Thyroid gland (tissue), 4 donors: ENCODE measurements around the gene UHRF1. TPM values are rescaled to one million over a fixed set of nuclear protein-coding genes. Genes with fewer than 3 reads are reported as not detected.
A peak's percentile ranks its signal among the peaks of the same experiment; 100 is the strongest.

Experiments
- DNase-seq, 2 donors: peaks; one replicate each; pipeline ENCODE4 v3.0.0-alpha.2; 2019
- H3K27ac ChIP-seq, 3 donors: fragments of 200-600 bp; sonication (generic); 1 replicate in 2 of 3; 2 replicates in 1 of 3; pipeline ENCODE4 v1.5.1; 2016 to 2019; ENCODE audit warnings: mild to moderate bottlenecking in 1 of 3, moderate library complexity in 1 of 3
- H3K27me3 ChIP-seq: fragments of 200-600 bp; sonication (generic); one replicate; pipeline ENCODE4 v1.5.1; 2019
- H3K36me3 ChIP-seq, 2 donors: fragments of 200-600 bp; sonication (generic); one replicate each; pipeline ENCODE4 v1.5.1; 2016 to 2019
- H3K4me1 ChIP-seq, 2 donors: fragments of 200-600 bp; sonication (generic); one replicate each; pipeline ENCODE4 v1.5.1; 2017 to 2019
- H3K4me3 ChIP-seq, 3 donors: fragments of 200-600 bp; sonication (generic); replicated peaks in 1 of 3; 1 replicate in 2 of 3; 2 replicates in 1 of 3; pipeline ENCODE4 v1.5.1; 2016; ENCODE audit warnings: mild to moderate bottlenecking in 1 of 3
- H3K9me3 ChIP-seq: fragments of 200-600 bp; sonication (generic); one replicate; pipeline ENCODE4 v1.5.1; 2017
- CTCF ChIP-seq, 6 experiments: fragments of 200-600 bp in 3 of 6; fragments of 450-650 bp in 3 of 6; sonication (generic) in 3 of 6; IDR thresholded peaks; one replicate each; pipeline ENCODE4 v1.5.1; 2016 to 2019; ENCODE audit warnings: antibody characterized with exemption in 6 of 6, mild to moderate bottlenecking in 2 of 6, inconsistent platforms in 1 of 6, moderate library complexity in 1 of 6
- POLR2A ChIP-seq, 2 donors: fragments of 450-650 bp; IDR thresholded peaks; one replicate each; pipeline ENCODE4 v1.6.1; 2017; ENCODE audit warnings: antibody characterized with exemption in 2 of 2, mild to moderate bottlenecking in 2 of 2, moderate library complexity in 1 of 2
- WGBS, 2 donors: methylation state at CpG; one replicate each; pipeline ENCODE4 v1.1.5; 2017; 5-methylcytosine and 5-hydroxymethylcytosine counted together
- intact Hi-C: fragments of 100-400 bp; cut with DNase I; formaldehyde crosslinking; loops from one replicate; pipeline ENCODE4 v1.15.1; 2023
- total RNA-seq, 4 donors: library from RNA; depleted of rRNA; stranded (reverse); fragments of >200 nt; gene quantifications; one replicate each; pipeline ENCODE4 v1.2.3, GENCODE V29; 2016

UHRF1 gene
- total RNA-seq, 4 donors from 2014 or later: 0.11 to 0.71 (median 0.41) TPM

GRCh38 chr19:4909897-4910593 lies 744 bp downstream of the UHRF1 start:
- no peak overlapping the region for H3K27ac ChIP-seq

GRCh38 chr19:4910594-4911281 lies 1.4 kb downstream of the UHRF1 start:
- 32 to 47% methylated on average over 9 to 23 of the region's 23 CpGs for WGBS, 2 donors
- Histone ChIP-seq H3K27ac (no peak overlapping the region), H3K4me1 (peaks cover 13 to 27% of the 10 kb centered on the region in 2 donors), H3K27me3 (no peaks in the 10 kb centered on the region), H3K9me3 (no peaks in the 10 kb centered on the region), H3K4me3 (peak overlapping the region in 1 of 3 donors; percentile 51), H3K36me3 (no peaks in the 10 kb centered on the region)
- TF ChIP-seq CTCF (IDR thresholded peaks at IDR 0.05) (no peak), POLR2A (IDR thresholded peaks at IDR 0.05) (no peak)
- intact Hi-C loops: loop anchor here (2.0 kb wide), 2 partner anchors 100 to 122 kb away; no protein-coding TSS in a partner anchor
- no peak for DNase-seq

More at GRCh38 chr19:4909897-4910593, 744 bp downstream of the UHRF1 start:
- Histone ChIP-seq H3K27me3 (no peaks in the 10 kb centered on the region), H3K4me3 (peak overlapping the region in 2 of 3 donors; percentile 31 to 51), H3K4me1 (peaks cover 13 to 27% of the 10 kb centered on the region in 2 donors), H3K9me3 (no peaks in the 10 kb centered on the region), H3K36me3 (no peaks in the 10 kb centered on the region)
- peak; percentile 90 to 93 for DNase-seq
- WGBS, 2 donors: 0 to 1% methylated on average over 17 to 20 of the region's 85 CpGs
- intact Hi-C loops: loop anchor here (2.0 kb wide), 2 partner anchors 99 to 123 kb away; no protein-coding TSS in a partner anchor
- no peak for TF ChIP-seq CTCF (IDR thresholded peaks at IDR 0.05)
- no peak for TF ChIP-seq POLR2A (IDR thresholded peaks at IDR 0.05)

- no peak for DNase-seq
- TF ChIP-seq POLR2A (IDR thresholded peaks at IDR 0.05) (no peak), CTCF (IDR thresholded peaks at IDR 0.05) (no peak)
- Histone ChIP-seq H3K27me3 (no peaks in the 10 kb centered on the region), H3K9me3 (no peaks in the 10 kb centered on the region), H3K4me3 (no peak overlapping the region), H3K27ac (no peak overlapping the region), H3K4me1 (peaks cover 13 to 27% of the 10 kb centered on the region in 2 donors), H3K36me3 (no peaks in the 10 kb centered on the region)
- intact Hi-C loops: loop anchor here (2.0 kb wide), 2 partner anchors 101 to 121 kb away; no protein-coding TSS in a partner anchor
- WGBS, 2 donors: 54 to 66% methylated on average over 15 of the region's 15 CpGs
Observed at GRCh38 chr19:4911314-4911713, 2.0 kb downstream of the UHRF1 start.

- WGBS, 2 donors: 31 to 35% methylated on average over 27 to 29 of the region's 29 CpGs
- no peaks in the 10 kb centered on the region for H3K36me3 ChIP-seq
Observed at GRCh38 chr19:4911786-4912672, 2.7 kb downstream of the UHRF1 start.

More at GRCh38 chr19:4911786-4912672, 2.7 kb downstream of the UHRF1 start:
- Histone ChIP-seq H3K9me3 (no peaks in the 10 kb centered on the region), H3K4me1 (peaks cover 13 to 27% of the 10 kb centered on the region in 2 donors), H3K27ac (no peak overlapping the region), H3K4me3 (no peak overlapping the region), H3K27me3 (no peaks in the 10 kb centered on the region)
- intact Hi-C loops: loop anchor here (2.0 kb wide), 2 partner anchors 101 to 121 kb away; no protein-coding TSS in a partner anchor
- TF ChIP-seq POLR2A (IDR thresholded peaks at IDR 0.05) (no peak), CTCF (IDR thresholded peaks at IDR 0.05) (peak in 4 of 6 experiments; percentile 46 to 72 (median 64))
- peak; percentile 51 to 54 for DNase-seq
